Measurements from ENCODE around the gene LATS2.

LATS2 gene

DNA sequence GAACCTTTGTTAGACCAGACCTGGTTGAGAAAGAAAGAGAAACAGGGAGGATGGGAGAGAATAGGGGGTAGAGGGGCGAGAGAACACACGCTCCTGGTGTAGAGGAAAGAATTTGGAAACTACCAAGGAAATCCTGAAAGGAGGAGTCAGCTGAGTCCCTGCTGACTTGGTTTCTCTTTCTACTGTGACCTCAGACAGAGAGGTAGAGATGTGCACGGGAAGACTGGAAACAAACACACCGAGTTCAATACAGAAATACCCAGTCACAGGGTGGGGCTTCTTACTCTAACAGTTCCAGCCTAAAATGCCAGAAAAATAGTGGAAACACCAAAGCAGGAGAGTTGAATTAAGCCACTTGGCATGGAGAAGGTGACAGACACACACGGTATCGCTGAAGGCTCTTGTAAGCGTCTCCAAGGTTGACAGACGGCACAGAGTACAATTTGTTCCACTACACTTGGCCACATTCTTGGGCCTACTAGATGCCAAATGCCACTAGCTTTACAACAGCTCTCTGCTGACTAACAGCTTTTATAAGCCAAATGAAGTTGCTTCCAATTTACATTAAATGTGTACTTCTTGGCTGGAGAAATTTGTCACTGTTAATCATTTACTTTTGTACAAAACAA lies 28.1 kb downstream of the LATS2 start:
- DNase-seq (ENCODE audit: low read depth in 1 of 2, low spot score in 1 of 2) = no peak
- no peak overlapping the region for H3K4me3 ChIP-seq (replicated peaks; ENCODE audit: insufficient read depth, low read length)
- no peak for TF ChIP-seq GABPA (IDR thresholded peaks at IDR 0.05; ENCODE audit: low read depth)
- TF ChIP-seq, protein P1, sequence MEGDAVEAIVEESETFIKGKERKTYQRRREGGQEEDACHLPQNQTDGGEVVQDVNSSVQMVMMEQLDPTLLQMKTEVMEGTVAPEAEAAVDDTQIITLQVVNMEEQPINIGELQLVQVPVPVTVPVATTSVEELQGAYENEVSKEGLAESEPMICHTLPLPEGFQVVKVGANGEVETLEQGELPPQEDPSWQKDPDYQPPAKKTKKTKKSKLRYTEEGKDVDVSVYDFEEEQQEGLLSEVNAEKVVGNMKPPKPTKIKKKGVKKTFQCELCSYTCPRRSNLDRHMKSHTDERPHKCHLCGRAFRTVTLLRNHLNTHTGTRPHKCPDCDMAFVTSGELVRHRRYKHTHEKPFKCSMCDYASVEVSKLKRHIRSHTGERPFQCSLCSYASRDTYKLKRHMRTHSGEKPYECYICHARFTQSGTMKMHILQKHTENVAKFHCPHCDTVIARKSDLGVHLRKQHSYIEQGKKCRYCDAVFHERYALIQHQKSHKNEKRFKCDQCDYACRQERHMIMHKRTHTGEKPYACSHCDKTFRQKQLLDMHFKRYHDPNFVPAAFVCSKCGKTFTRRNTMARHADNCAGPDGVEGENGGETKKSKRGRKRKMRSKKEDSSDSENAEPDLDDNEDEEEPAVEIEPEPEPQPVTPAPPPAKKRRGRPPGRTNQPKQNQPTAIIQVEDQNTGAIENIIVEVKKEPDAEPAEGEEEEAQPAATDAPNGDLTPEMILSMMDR (IDR thresholded peaks at IDR 0.05; ENCODE audit: insufficient read depth, low read length) = no peak
- TF ChIP-seq, protein P2, sequence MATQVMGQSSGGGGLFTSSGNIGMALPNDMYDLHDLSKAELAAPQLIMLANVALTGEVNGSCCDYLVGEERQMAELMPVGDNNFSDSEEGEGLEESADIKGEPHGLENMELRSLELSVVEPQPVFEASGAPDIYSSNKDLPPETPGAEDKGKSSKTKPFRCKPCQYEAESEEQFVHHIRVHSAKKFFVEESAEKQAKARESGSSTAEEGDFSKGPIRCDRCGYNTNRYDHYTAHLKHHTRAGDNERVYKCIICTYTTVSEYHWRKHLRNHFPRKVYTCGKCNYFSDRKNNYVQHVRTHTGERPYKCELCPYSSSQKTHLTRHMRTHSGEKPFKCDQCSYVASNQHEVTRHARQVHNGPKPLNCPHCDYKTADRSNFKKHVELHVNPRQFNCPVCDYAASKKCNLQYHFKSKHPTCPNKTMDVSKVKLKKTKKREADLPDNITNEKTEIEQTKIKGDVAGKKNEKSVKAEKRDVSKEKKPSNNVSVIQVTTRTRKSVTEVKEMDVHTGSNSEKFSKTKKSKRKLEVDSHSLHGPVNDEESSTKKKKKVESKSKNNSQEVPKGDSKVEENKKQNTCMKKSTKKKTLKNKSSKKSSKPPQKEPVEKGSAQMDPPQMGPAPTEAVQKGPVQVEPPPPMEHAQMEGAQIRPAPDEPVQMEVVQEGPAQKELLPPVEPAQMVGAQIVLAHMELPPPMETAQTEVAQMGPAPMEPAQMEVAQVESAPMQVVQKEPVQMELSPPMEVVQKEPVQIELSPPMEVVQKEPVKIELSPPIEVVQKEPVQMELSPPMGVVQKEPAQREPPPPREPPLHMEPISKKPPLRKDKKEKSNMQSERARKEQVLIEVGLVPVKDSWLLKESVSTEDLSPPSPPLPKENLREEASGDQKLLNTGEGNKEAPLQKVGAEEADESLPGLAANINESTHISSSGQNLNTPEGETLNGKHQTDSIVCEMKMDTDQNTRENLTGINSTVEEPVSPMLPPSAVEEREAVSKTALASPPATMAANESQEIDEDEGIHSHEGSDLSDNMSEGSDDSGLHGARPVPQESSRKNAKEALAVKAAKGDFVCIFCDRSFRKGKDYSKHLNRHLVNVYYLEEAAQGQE (IDR thresholded peaks at IDR 0.05; ENCODE audit: insufficient replicate concordance, low read depth) = no peak
- no peak for TF ChIP-seq SPI1 (IDR thresholded peaks at IDR 0.05; ENCODE audit: borderline replicate concordance, low read depth)
- TF ChIP-seq POLR2AphosphoS5 (IDR thresholded peaks at IDR 0.05; ENCODE audit: low read depth) = no peak
- H3K27ac ChIP-seq (replicated peaks) = no peak overlapping the region
- H3K27me3 ChIP-seq (ENCODE audit: insufficient read depth, poor library complexity, severe bottlenecking) = no peaks in the 10 kb centered on the region

DNA sequence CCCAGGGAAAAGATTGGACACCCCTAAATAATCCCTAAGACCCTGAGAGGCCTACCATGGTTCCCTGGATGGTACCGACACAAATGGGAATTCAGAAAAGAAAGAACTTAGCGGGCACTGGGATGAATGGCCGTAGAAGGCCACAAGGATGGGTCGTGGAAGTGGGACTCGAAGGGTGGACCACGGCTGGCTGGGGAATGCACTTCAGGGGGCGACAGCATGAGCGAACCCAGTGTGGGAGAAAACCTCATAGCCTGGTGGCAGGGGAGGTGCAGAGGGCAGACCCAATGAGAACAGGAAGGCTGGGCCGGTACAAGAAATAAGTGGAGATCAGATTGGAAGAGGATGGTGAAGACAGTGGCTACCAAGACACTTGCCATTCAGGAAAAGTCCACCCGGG lies 28.7 kb downstream of the LATS2 start:
- Histone ChIP-seq H3K27me3 (ENCODE audit: insufficient read depth, poor library complexity, severe bottlenecking) (no peaks in the 10 kb centered on the region), H3K4me3 (replicated peaks; ENCODE audit: insufficient read depth, low read length) (no peak overlapping the region), H3K27ac (replicated peaks) (no peak overlapping the region)
- DNase-seq (ENCODE audit: low read depth in 1 of 2, low spot score in 1 of 2) = no peak
- TF ChIP-seq, protein P1 (IDR thresholded peaks at IDR 0.05; ENCODE audit: insufficient read depth, low read length) = no peak
- TF ChIP-seq GABPA (IDR thresholded peaks at IDR 0.05; ENCODE audit: low read depth) (no peak), SPI1 (IDR thresholded peaks at IDR 0.05; ENCODE audit: borderline replicate concordance, low read depth) (no peak), POLR2AphosphoS5 (IDR thresholded peaks at IDR 0.05; ENCODE audit: low read depth) (no peak)
- TF ChIP-seq, protein P2 (IDR thresholded peaks at IDR 0.05; ENCODE audit: insufficient replicate concordance, low read depth) = no peak

DNA sequence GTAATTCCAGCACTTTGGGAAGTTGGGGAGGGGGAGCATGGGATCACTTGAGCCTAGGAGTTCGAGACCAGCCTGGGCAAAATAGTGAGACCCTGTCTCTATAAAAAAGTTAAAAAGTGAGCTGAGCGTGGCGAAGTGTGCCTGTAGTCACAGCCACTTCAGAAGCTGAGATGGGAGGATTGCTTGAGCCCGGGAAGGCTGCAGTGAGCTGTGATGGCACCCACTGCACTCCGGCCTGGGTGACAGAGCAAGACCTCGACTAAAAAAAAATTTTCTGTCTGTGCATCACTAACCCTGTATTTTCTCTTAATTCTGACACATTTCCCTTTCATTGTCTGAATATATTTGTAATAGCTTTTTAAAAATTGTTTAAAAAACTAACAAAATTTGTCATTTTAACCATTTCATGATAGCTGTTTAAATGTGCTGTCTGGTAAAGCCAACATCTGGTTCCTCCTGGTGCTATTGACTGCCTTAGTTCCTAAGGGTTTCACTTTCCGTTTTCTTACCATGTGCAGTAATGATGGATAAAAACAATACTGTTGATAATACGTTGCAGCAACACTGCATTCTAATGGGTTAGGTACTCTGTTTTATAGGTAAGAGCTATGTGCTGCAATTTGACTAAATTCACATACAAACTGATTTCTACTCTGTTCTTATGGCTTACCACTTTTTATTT lies 29.7 kb downstream of the LATS2 start:
- H3K27ac ChIP-seq (replicated peaks) = no peak overlapping the region
- DNase-seq (ENCODE audit: low read depth in 1 of 2, low spot score in 1 of 2) = no peak

More for the DNA sequence above, 29.7 kb downstream of the LATS2 start:
- Histone ChIP-seq H3K27me3 (ENCODE audit: insufficient read depth, poor library complexity, severe bottlenecking) (no peaks in the 10 kb centered on the region), H3K4me3 (replicated peaks; ENCODE audit: insufficient read depth, low read length) (no peak overlapping the region)
- TF ChIP-seq POLR2AphosphoS5 (IDR thresholded peaks at IDR 0.05; ENCODE audit: low read depth) (no peak), GABPA (IDR thresholded peaks at IDR 0.05; ENCODE audit: low read depth) (no peak), SPI1 (IDR thresholded peaks at IDR 0.05; ENCODE audit: borderline replicate concordance, low read depth) (no peak)
- TF ChIP-seq, protein P1 (IDR thresholded peaks at IDR 0.05; ENCODE audit: insufficient read depth, low read length) = no peak
- TF ChIP-seq, protein P2 (IDR thresholded peaks at IDR 0.05; ENCODE audit: insufficient replicate concordance, low read depth) = no peak
